ENCODE results near the gene TBX2. TPM values are rescaled to one million over a fixed set of nuclear protein-coding genes. Genes with fewer than 3 reads are reported as not detected.

The TBX2 gene
- total and polyA plus RNA-seq, 2 of the 4 experiments (the other 2 are of a cell fraction) = 20.1 to 64.1 TPM

DNA sequence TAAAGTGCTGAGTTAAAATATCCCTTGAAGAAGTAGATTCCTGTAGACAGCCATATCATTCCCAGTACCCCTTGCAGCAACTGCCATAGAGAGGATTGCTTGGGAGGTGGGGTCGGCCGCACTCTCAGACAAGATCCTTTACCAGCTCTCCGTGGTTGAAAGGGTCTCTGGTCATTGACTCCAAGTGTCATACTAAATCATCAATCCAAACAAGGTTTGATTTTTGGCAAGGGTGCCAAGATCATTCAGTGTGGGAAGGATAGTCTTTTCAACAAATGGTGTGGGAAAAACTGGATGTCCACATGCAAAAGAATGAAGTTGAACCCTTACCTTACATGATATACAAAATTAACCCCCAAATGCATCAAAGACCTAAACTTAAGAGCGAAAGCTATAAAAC is 21.8 kb downstream of the TBX2 start:
- Histone ChIP-seq H4K8ac (ENCODE audit: low read depth in 2 of 2, low read length in 2 of 2) (no peak overlapping the region), H2BK20ac (ENCODE audit: low read depth, low read length) (no peak overlapping the region), H3K9me1 (ENCODE audit: insufficient read depth, low read length) (peaks cover 4% of the 10 kb centered on the region), H3K79me1 (ENCODE audit: low read depth in 1 of 2, low read length in 2 of 2) (peaks cover 0 to 2% of the 10 kb centered on the region in 2 experiments; a peak in 1 of 4 replicates), H2AK5ac (ENCODE audit: low read depth, low read length) (no peak overlapping the region), H4K5ac (ENCODE audit: low read depth, low read length) (no peak overlapping the region), H4K91ac (ENCODE audit: insufficient read depth, low read depth, low read length) (no peak overlapping the region), H3K4me3 (ENCODE audit: insufficient read depth, low read depth, low read length) (no peak overlapping the region), H2BK120ac (ENCODE audit: low read depth, low read length) (no peak overlapping the region), H3K4me1 (ENCODE audit: control insufficient read depth, insufficient read depth, low read length) (peaks cover 2% of the 10 kb centered on the region), H2BK5ac (ENCODE audit: low read depth, low read length, poor library complexity, severe bottlenecking) (no peak overlapping the region), H3K27ac (ENCODE audit: insufficient read depth, low read length) (no peak overlapping the region), H2BK15ac (ENCODE audit: low read depth, low read length) (no peak overlapping the region), H2AFZ (replicated peaks; ENCODE audit: low read length, poor library complexity) (no peak overlapping the region), H3K18ac (ENCODE audit: low read depth, low read length) (no peak overlapping the region), H3K14ac (replicated peaks; ENCODE audit: low read depth, low read length) (no peak overlapping the region), H2AK9ac (replicated peaks; ENCODE audit: low read depth, low read length, poor library complexity) (no peak overlapping the region), H3K9ac (ENCODE audit: low read depth, low read length) (no peak overlapping the region), H4K20me1 (ENCODE audit: insufficient read depth, low read length) (no peaks in the 10 kb centered on the region), H3K36me3 (ENCODE audit: control insufficient read depth, insufficient read depth, low read length) (no peaks in the 10 kb centered on the region), H3K23ac (ENCODE audit: low read depth, low read length) (no peak overlapping the region), H3K27me3 (ENCODE audit: control insufficient read depth, insufficient read depth, low read length) (peaks cover 17% of the 10 kb centered on the region), H3K9me3 (ENCODE audit: control insufficient read depth, insufficient read depth, low read length) (no peaks in the 10 kb centered on the region), H3K56ac (ENCODE audit: extremely low read depth, insufficient read depth, low read length) (no peak overlapping the region), H3K4me2 (ENCODE audit: low read depth, low read length) (no peak overlapping the region), H3K4ac (ENCODE audit: low read depth, low read length) (no peak overlapping the region)
- dilution Hi-C loops (cut with HindIII; ENCODE audit: low sequenced_read_pairs, unreplicated experiment) (no loop called here), in situ Hi-C loops (cut with MboI; ENCODE audit: low sequenced_read_pairs) (loop anchor here (5.0 to 10.0 kb wide), 2 partner anchors 131 to 423 kb away; no protein-coding TSS in a partner anchor), intact Hi-C loops (cut with micrococcal nuclease) (no loop called here)
- no TSS peak for BruUV-seq (replicated peaks)
- TF ChIP-seq CEBPB (IDR thresholded peaks at IDR 0.05; ENCODE audit: low read depth, low read length) (no peak), RCOR1 (IDR thresholded peaks at IDR 0.05; ENCODE audit: insufficient replicate concordance, low read length) (no peak), FOS (IDR thresholded peaks at IDR 0.05; ENCODE audit: low read depth, low read length) (no peak), POLR2A (IDR thresholded peaks at IDR 0.05; ENCODE audit: low read depth, low read length) (no peak), MAFK (IDR thresholded peaks at IDR 0.05; ENCODE audit: low read depth, low read length) (no peak), BHLHE40 (IDR thresholded peaks at IDR 0.05; ENCODE audit: low read depth, low read length) (no peak), CHD1 (IDR thresholded peaks at IDR 0.05; ENCODE audit: low read depth, low read length) (no peak), MXI1 (IDR thresholded peaks at IDR 0.05; ENCODE audit: borderline replicate concordance, low read depth, low read length) (no peak), NFE2L2 (IDR thresholded peaks at IDR 0.05; ENCODE audit: low read depth, low read length) (no peak), RAD21 (IDR thresholded peaks at IDR 0.05; ENCODE audit: low read length) (no peak), MAZ (IDR thresholded peaks at IDR 0.05; ENCODE audit: borderline replicate concordance, low read depth, low read length) (no peak), SMC3 (IDR thresholded peaks at IDR 0.05; ENCODE audit: low read depth, low read length) (no peak), RFX5 (IDR thresholded peaks at IDR 0.05; ENCODE audit: low read depth, low read length) (no peak)
- TF ChIP-seq, protein P1, sequence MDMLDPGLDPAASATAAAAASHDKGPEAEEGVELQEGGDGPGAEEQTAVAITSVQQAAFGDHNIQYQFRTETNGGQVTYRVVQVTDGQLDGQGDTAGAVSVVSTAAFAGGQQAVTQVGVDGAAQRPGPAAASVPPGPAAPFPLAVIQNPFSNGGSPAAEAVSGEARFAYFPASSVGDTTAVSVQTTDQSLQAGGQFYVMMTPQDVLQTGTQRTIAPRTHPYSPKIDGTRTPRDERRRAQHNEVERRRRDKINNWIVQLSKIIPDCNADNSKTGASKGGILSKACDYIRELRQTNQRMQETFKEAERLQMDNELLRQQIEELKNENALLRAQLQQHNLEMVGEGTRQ (IDR thresholded peaks at IDR 0.05; ENCODE audit: low read depth, low read length) = no peak
- TF ChIP-seq, protein P2, sequence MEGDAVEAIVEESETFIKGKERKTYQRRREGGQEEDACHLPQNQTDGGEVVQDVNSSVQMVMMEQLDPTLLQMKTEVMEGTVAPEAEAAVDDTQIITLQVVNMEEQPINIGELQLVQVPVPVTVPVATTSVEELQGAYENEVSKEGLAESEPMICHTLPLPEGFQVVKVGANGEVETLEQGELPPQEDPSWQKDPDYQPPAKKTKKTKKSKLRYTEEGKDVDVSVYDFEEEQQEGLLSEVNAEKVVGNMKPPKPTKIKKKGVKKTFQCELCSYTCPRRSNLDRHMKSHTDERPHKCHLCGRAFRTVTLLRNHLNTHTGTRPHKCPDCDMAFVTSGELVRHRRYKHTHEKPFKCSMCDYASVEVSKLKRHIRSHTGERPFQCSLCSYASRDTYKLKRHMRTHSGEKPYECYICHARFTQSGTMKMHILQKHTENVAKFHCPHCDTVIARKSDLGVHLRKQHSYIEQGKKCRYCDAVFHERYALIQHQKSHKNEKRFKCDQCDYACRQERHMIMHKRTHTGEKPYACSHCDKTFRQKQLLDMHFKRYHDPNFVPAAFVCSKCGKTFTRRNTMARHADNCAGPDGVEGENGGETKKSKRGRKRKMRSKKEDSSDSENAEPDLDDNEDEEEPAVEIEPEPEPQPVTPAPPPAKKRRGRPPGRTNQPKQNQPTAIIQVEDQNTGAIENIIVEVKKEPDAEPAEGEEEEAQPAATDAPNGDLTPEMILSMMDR (conservative IDR thresholded peaks at IDR 0.05; ENCODE audit: low read depth, low read length) = no peak
- TF ChIP-seq, protein P3, sequence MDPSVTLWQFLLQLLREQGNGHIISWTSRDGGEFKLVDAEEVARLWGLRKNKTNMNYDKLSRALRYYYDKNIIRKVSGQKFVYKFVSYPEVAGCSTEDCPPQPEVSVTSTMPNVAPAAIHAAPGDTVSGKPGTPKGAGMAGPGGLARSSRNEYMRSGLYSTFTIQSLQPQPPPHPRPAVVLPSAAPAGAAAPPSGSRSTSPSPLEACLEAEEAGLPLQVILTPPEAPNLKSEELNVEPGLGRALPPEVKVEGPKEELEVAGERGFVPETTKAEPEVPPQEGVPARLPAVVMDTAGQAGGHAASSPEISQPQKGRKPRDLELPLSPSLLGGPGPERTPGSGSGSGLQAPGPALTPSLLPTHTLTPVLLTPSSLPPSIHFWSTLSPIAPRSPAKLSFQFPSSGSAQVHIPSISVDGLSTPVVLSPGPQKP (IDR thresholded peaks at IDR 0.05; ENCODE audit: borderline replicate concordance, low read depth, low read length) = no peak
- POLR2A ChIA-PET (ENCODE audit: unreplicated experiment) = no interaction called here
- DNase-seq (no peak), ATAC-seq (ENCODE audit: low read depth) (no peak)
- no CpG with 5 or more reads among the region's 4 CpGs for WGBS, 2 experiments (ENCODE audit: extremely low coverage in 2 of 2, insufficient read length in 1 of 2)
- CTCF ChIA-PET = no interaction called here
